ENCODE measurements around the gene ANXA6.

The ANXA6 gene

DNA sequence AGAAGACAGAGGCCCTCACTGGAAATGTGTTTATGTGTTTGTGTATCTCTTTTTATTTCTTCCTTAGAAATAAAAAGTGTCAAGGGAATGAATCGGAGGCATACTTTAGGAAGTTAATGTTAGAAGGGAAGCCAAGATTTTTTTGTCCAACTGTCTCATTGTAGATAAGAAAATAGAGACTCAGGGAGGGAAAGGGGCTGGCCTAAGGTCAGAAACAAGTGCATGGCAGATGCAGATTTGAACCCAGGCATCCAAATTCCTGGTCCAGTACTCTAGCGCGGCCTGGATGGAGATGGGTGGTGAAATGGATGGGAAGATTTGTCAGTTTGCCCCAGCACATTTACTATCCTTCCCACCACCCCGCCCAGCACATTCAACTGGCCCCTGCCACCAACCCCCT, 56.9 kb downstream of the ANXA6 start:
- H3K4me3 ChIP-seq (ENCODE audit: low read length): no peak overlapping the region
- TF ChIP-seq ZNF274 (IDR thresholded peaks at IDR 0.05; ENCODE audit: low read depth, low read length): no peak

DNA sequence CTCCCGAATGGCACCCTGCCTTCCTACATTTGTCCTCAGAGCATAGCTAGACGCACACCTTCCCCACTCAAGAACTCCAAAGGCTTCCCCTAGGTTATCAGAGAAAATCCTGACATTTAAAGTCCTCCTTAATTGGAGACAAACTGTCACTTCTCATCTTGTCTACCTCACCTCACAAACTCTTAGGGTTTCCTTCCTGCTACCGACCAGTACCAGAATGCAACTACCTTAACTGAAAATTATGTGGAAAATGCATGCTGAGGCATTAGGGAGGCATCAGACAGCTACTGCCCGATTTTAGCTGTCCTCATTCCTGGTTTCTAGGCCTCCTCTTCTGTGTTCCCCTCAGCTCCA, 58.8 kb downstream of the ANXA6 start:
- H3K4me3 ChIP-seq (ENCODE audit: low read length): peak overlapping the region; percentile 6; the same call in 1 of the 2 replicates

DNA sequence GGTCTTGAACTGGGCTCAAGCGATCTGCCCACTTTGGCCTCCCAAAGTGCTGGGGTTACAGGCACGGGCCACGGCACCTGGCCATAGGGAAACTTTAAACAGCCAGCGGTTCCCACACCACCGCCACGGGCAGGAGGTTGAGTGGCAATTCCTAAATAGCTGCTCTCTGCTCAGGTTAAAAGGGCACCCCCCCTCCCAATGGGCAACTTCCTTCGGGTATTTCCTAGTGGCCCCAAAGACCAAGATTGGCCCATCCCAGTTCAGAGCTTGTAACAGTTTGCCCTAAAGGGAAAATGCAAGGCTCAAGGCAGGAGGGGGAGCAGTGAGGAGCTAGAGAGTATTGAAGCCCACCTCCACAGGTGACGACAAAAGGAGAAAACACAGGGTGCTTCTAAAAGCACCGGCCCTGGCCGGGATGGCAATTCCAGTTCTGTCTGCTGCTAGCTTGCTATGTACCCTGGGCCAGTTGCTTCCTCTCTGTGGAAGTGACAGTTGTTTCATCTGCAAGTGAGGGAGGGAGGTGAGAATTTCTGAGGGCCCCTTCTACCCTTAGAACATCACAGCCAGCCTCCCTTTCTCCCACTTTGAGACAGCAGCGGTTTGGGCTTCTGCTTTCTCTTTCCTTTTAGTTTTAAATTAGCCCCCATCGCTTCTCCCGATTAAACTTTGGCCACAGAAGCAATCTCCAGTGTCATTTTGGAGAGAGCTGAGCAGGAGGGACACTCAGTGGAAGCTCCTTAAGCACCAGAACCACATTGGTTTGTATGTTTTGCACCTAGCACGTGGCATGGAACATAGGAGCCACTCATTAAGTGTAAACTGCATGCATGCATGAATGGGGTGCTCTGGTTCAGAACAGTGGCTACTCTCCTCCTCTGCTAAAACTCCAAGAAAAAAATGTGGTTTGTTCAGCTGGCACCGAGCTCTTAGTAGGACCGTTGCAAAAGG, 59.5 kb downstream of the ANXA6 start:
- peak overlapping the region; percentile 6; the same call in 1 of the 2 replicates for H3K4me3 ChIP-seq (ENCODE audit: low read length)
- no peak for TF ChIP-seq ZNF274 (IDR thresholded peaks at IDR 0.05; ENCODE audit: low read depth, low read length)

More for the DNA sequence above, 58.8 kb downstream of the ANXA6 start:
- no peak for TF ChIP-seq ZNF274 (IDR thresholded peaks at IDR 0.05; ENCODE audit: low read depth, low read length)

DNA sequence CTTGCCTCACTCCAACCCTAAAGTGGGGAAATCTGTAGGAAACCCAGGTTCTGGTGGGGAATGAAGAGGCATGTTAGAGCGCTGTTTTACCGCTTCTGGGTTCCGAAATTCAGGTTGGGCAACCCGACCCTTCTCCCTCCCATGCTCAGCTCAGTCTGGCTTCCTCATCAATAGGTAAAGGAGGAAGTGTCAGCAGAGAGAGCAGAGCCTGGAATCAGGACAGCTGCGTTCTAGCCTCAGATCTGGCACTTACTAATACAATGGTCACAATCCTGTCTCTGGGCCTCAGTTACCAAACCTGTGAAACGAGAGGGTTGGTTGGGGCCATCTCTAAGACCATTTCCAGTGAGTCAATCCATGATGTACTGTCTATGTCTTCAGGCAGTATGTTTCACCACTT, 60.5 kb downstream of the ANXA6 start:
- no peak for TF ChIP-seq ZNF274 (IDR thresholded peaks at IDR 0.05; ENCODE audit: low read depth, low read length)

DNA sequence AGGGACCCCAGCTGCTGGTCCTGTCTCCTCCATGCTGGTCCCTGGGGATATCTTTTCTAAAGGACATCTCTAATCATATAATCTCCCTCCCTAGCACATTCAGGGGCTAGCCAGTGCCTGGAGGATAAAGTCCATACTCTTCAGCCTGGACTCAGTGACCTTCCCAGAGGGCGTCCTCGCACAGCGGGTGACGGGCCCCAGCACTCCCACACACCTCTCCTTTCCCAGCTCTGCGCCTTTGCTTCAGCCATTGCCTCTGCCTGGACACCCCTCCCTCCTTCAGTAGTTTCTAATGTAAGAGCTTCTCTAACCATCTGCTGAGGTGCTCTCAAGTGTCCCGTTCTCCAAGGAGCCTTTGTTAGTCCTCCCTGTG, 61.6 kb downstream of the ANXA6 start:
- H3K4me3 ChIP-seq (ENCODE audit: low read length): no peak overlapping the region
- TF ChIP-seq ZNF274 (IDR thresholded peaks at IDR 0.05; ENCODE audit: low read depth, low read length): no peak

More for the DNA sequence above, 60.5 kb downstream of the ANXA6 start:
- no peak overlapping the region for H3K4me3 ChIP-seq (ENCODE audit: low read length)

DNA sequence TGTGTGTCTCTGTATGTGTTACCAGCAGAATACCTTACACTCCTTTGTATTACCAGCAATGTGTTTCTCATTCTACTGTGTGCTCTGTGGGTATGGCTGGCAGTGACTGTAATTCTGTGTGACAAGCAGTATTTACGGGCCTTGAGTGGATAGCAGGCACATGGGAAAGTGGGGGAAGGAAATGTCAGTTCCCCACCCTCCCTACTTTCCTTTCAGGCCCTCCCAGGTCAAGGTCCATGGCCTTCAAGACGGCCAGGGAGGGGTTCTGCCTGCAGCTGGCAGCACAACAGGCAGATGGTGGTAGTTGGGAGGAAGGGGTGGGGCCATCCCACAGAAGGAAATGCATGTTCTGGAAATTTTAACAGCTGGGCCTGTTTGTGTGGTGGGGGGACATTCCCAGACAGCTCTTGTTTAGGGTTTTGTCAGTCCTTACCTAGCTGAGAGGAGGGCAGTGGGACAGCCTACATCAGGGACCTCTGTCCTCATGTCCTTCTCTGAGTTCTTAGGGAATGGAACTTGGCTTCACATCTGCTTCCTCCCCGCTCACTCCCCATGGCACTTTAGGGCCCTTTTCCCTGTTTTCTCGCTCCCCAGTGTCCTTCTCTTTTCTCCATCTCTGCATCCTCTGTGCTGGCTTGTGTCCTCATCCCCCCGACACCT, 62.1 kb downstream of the ANXA6 start:
- no peak overlapping the region for H3K4me3 ChIP-seq (ENCODE audit: low read length)
- TF ChIP-seq ZNF274 (IDR thresholded peaks at IDR 0.05; ENCODE audit: low read depth, low read length): no peak

DNA sequence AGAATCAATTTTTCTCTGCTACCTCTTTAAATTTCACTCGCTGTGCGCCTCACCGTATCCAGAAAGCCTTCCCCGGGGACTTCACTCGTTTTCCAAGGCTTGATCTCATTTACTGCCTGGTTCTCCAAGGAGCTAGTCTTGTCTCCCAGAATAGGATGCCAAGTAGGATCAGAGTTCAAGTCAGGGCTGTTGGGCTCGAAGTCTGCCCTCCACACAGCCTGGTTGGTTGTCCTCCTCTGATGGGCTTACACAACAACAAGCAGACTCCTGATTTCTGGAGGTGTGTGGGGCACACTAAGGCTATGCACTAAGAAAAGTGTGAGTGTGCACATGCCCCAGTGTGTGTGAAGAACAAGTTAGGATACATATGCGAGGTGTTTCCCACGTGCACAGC, 62.7 kb downstream of the ANXA6 start:
- no peak overlapping the region; the same call in 1 of the 2 replicates for H3K4me3 ChIP-seq (ENCODE audit: low read length)
- TF ChIP-seq ZNF274 (IDR thresholded peaks at IDR 0.05; ENCODE audit: low read depth, low read length): no peak

DNA sequence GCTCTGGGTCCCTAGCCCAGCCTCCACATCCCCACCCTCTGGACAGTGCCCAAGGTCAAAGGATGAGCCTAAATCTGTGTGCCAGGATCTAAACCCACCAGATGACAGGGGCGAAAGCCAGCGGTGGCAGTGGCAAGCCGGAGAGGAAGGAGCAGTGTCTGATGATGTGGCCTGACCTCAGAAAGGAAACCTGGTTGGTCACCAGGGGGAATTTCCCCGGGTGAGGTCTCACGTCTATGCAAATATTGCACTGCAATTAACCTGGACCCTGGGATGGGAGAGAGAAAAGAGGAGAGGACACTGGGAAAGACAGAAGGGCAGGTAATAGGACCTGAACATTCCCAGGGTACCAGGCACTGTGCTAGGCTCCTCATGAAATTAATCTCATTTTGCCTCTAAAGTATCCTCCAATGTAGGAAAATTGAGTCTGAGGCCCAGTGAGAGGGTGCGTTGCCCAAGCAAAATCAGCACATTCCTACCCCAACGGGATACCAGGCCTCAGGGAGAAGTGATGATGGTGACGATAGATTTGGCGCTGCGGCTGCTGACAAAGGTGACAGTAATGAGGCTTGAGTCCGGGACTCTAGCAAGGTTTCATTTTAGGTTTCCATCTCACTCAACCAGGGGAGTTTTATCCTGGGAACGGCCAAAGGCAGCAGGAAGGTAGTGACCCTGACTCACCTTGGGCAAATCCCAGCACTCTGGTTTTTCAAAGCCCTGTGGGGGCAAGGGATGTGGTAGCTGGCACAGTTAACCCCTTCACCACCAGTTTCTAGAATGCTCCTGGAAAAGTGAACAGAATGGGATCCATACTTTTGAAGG, 63.3 kb downstream of the ANXA6 start:
- TF ChIP-seq ZNF274 (IDR thresholded peaks at IDR 0.05; ENCODE audit: low read depth, low read length): no peak
- peak overlapping the region; percentile 20; the same call in 1 of the 2 replicates for H3K4me3 ChIP-seq (ENCODE audit: low read length)

DNA sequence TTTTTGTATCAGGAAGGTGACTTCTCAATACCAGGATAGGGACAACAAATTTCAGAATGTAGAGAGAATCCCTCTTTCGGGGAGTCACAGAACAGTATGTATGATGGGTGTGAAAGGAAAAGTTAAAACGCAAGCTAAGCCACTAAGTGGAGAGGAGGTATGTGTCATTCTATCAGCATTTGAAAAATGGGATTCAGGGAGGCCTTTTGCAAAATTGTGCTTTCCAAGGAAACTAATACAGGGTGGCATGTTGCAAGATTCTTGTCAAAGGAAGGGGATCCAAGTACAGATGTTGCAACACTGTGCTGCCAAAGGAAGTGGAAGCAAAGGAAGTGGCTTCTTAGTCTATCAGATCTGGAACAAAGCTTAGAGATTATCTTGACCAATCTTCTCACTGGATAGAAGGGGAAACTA, 64.1 kb downstream of the ANXA6 start:
- TF ChIP-seq ZNF274 (IDR thresholded peaks at IDR 0.05; ENCODE audit: low read depth, low read length): no peak
- H3K4me3 ChIP-seq (ENCODE audit: low read length): peak overlapping the region; percentile 20; the same call in 1 of the 2 replicates

DNA sequence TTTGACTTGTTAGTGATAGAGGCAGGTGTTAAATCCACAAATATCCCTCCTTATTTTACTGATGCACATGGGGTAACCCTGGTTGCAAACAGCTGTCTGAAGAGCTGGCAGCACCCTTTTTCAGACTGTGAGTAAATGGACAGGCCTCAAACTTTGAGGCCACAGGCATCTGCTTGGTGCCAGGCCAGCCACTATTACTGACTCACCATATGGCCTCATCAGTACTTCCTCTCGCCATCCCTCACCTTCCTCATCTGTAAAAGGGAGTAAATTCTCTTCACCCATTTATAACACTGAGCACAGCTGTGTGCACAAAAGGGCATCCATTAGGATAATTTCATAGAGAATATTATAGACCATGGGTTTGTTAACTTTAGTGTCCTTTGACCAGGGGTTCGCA, 64.8 kb downstream of the ANXA6 start:
- TF ChIP-seq ZNF274 (IDR thresholded peaks at IDR 0.05; ENCODE audit: low read depth, low read length): no peak
- H3K4me3 ChIP-seq (ENCODE audit: low read length): no peak overlapping the region

DNA sequence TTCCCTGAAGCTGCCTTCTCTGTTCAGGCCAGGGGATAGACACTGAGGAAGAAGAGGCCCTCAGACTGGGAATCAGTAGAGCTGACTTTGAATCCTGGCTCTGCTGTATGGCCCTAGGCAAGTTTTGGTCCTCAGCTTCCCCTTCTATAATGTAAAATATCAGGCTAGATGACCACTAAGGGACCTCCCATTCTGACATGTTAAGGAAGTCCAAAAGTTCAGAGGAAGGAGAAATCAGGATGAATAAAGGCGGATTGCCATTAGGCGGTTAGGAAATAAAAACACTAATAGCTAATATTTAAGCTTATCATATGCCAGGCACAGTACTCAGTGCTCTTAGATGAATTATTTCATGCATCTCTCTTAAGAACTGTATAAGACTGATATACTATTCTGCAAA, 67.9 kb downstream of the ANXA6 start:
- H3K4me3 ChIP-seq (ENCODE audit: low read length): no peak overlapping the region
- TF ChIP-seq ZNF274 (IDR thresholded peaks at IDR 0.05; ENCODE audit: low read depth, low read length): no peak

DNA sequence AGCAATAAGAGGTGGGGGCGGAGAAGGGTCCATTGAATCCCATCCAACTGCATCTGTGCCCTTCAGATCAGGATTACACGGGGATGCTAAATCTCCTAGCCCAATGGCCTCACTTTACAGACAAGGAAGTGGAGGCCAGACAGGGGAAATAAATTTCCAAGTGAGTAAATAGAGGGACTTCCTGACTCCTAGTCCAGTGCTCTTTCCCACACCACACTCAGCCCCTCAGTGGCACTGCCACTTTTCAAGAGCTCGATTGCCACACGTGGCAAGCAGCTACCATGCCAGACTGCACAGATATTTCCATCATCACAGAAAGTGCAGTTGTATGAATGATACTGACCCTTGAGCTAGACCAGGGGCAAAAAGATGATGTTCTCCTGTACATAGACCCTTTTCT, 68.6 kb downstream of the ANXA6 start:
- TF ChIP-seq ZNF274 (IDR thresholded peaks at IDR 0.05; ENCODE audit: low read depth, low read length): no peak
- H3K4me3 ChIP-seq (ENCODE audit: low read length): no peak overlapping the region

DNA sequence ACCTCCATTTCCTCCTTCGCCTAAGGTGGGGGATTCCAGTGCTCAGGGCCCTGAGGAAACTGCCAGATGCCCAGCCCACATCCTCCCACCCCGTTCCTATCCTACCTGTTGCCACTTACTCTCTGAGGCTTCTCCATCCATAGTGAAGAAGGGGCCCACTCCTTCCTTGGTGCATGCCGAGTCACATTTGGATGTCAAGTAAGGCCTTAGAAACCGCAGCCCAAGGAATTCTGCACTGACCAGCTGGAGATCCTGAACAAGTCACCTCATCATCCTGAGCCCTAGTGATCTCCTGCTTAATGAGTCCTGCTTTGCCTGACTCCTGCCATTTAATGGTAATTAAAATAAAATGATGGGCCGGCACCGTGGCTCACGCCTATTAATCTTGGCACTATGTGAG, 70.1 kb downstream of the ANXA6 start:
- H3K4me3 ChIP-seq (ENCODE audit: low read length): no peak overlapping the region
- TF ChIP-seq ZNF274 (IDR thresholded peaks at IDR 0.05; ENCODE audit: low read depth, low read length): no peak

DNA sequence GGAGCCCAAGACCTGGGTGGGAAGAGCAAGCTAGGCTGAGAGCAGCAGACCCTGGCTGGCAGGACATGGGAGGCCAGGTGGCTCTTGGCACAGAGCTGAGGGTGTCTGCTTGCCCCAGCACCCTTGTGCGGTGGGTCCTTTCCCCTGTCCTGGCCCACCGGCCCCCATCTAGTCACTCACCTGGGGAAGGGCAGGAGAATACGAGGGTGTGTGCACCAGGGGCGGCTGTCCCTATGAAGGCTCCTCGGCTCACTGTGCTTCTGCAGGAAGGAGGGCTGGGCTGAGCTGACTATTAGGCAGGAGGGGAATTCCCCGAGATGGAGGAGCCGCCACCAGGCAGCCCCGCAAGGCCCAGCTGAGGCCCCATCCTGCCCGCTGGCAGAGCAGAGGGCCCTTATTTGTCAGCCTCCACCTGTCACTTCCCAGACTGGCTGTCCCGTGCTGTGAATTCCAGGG, 70.6 kb downstream of the ANXA6 start:
- TF ChIP-seq ZNF274 (IDR thresholded peaks at IDR 0.05; ENCODE audit: low read depth, low read length): no peak
- H3K4me3 ChIP-seq (ENCODE audit: low read length): peak overlapping the region; percentile 92

Measured in GM08714 (cell line).